Measurements from ENCODE around the gene SPAG5.

SPAG5 gene

DNA sequence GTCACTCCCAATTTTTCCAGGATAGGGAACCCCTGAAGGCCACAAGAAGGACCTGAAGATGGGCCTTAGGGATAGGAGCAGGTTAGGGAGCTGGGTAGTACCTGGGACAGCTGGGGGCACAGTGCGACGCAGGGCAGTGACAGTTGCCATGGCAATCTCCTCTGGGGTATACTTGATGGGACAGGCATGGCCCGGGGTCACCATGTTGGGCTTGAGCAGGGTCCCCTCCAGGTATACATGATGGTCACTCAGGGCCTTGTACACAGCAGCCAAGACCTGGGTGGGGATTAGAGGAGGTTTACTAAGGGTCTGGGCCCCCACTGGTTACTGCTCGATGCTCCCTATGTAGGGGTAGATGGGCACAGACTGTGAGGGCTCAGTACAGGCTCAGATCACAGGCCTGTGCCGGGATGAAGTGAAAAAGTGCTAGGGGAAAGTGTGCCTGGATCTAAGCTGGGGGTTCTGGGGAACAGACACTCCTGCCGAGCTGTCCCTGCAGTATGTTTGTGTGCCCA lies 24.8 kb downstream of the SPAG5 start:
- in situ Hi-C loops (cut with MboI; ENCODE audit: low sequenced_read_pairs) = no loop called here

DNA sequence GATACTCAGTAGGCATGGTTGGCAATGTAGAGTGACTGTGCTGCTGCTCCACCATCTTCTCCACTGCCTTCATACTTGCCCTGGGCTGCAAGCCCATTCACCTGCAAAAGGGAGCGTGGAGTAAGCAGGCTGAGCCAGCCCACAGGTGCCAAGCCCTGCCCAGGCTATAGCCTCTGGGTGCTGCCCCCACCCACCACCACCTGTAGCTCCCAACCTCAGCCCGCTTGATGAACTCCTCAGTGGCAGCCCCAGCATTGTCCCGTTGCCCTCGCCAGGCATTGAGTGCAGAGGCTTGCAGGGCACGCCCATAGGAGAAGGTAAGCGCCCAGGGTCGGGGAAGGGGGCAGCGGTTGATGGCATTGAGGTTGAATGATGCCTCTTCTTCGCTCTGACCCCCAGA lies 25.3 kb downstream of the SPAG5 start:
- in situ Hi-C loops (cut with MboI; ENCODE audit: low sequenced_read_pairs) = no loop called here

DNA sequence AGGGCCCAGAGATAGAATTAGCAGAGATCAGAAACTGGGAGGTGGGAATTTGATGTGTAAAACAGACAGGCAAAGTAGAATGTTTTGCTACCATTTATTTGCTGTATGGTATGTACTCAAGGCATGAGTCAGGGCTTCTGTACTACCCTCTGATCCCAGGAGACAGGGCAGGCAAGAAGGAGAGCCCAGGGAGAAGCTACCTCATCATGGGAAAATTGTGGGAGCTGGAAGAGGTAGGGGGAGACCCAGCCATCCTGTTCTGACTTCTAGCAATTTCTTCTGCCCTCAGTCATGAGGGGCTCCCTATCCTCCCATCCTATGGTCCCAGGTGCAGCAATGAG lies 25.8 kb downstream of the SPAG5 start:
- in situ Hi-C loops (cut with MboI; ENCODE audit: low sequenced_read_pairs) = no loop called here

DNA sequence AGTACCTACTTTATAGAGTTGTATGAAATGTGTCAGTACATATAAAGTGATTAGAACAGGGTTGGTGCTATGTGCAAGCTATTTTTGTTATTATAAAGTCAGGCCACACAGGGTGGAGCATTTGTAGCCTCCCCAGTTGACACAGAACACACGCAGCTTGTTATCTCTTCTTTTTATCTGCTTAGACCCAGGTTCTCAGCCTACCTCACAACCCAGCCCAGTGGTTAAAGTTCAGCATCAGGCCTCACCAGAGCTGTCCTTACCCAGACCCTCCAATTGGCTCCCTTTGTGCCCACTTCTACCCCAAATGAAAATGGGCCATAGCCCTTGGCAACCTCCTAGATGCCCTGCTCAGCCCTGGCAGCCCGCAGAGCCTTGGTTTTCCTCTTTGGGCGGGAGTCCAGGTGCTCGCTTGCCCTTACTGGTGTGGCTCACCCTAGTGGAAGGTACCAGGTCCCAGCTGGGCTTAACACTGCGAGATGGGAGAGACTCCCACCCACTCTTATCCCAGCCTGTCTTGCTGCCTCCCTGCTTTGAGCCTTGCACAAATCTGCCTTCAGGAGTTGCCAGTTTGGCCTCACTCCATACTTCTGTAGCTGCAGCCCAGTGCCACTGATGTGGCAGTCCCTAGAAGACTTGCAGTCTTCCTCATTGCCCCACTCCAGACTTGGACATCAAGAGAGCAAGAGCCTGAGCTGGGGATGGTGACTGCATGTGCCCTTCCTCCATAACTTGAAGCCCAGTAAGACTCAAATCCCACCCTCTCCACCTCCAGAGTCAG lies 26.4 kb downstream of the SPAG5 start:
- in situ Hi-C loops (cut with MboI; ENCODE audit: low sequenced_read_pairs) = no loop called here

DNA sequence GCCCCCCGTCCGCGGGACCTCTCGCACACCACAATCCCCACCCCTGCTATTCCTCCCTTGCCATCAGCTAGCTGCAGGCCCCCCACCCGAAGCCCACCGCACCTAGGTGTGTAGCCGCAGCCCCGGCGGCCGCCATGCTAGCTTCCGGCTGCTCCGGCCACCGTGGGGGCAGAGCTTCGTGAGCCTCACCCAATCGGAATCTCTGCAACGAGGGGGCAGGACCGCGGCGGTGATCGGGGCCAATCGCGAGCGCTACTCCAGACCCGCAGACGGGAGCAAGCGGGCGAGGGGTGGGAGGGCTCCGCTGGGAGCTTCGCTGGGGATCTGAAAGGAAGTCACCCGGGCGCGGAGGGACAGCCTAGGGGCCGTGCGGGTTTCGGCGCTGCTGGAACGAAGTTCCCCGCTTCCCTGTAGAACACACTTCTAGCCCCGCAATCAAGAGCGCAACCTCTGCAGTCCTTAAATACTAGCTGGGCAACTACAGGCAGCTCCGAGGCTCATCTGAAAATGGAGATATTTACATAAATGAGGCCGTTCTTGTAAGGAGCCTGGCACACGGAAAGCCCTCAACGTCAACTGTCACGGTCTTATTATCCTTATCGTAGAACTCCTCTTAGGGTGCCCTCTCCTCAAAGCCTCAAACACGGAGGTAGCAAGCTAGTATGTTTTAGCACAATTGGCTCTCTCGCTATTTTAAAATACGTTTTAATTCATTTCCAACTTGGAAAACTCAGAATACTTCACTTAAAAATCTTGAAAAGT lies 27.3 kb downstream of the SPAG5 start, which contains the start of gene PIGS:
Gene PIGS, minus strand, starts transcription at position 164 of the 762 bp plus-strand sequence. Its CDS starts 28 bp downstream, at position 136.
- in situ Hi-C loops (cut with MboI; ENCODE audit: low sequenced_read_pairs) = no loop called here

DNA sequence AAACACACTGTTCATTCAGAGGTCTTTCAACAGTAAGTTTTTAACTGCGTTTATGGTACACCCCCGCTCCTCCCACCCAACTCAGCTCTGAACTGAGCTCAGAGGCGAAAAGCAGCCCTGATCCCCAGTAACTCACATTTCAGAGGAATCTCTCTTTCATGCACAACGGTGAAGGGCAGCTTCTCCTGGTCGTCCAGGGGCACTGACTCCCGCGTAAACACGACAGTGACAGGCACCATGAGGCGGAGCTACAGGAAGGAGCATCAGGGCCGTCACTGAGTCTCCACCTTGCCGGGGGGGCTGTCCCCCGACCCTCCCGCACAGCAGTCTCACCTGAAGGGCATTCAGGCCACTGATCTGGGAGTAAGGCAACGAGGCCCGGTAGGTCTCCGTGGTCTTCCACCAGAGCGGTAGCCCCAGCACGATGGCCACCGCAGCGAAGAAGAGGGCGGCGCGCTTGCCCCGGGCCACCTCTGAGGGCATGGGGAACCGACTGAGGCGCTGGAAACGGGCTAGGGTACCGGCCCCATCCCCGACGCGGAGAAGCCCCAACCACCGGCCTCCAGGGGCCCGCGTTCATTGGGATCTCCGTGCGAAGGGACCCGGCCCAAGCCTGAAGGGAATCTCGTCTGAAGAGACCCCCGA lies 28.0 kb downstream of the SPAG5 start:
- in situ Hi-C loops (cut with MboI; ENCODE audit: low sequenced_read_pairs) = no loop called here

DNA sequence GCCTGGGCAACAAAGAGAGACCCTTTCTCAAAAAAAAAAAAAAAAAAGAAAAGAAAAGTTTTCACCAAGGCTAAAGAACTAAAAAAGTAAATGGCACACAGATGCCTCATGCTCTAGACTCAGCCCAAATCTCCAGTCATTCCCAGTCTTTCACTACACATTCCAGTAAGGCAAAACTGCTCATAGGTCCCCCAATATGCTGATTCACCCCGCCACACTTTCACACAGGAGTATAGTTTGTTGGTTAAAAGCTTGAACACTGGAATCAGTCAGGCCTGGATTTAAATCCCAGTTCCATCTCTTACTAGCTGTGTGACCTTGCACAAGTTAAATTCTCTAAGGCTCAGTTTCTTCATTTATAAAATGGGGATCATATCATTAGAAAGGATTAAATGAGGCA lies 29.4 kb downstream of the SPAG5 start:
- in situ Hi-C loops (cut with MboI; ENCODE audit: low sequenced_read_pairs) = no loop called here

DNA sequence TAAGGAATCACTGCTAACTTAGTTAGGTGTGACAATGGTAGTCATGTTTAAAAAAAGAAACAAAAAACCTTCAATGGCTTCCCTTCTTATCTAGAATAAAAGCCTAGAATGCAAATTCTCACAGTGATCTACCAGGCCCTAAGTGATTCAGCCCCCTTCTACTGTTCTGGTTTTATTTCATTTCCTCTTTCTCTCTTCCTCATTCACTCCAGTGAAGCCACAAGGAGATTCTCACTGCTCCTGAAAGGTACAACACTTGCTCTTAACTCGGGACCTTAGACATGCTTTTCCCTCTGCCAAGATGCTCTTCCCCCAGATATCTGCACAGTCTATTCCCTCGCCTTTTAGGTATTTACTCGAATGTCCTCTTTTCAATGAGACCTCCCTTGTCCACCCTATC lies 31.2 kb downstream of the SPAG5 start:
- in situ Hi-C loops (cut with MboI; ENCODE audit: low sequenced_read_pairs) = no loop called here

DNA sequence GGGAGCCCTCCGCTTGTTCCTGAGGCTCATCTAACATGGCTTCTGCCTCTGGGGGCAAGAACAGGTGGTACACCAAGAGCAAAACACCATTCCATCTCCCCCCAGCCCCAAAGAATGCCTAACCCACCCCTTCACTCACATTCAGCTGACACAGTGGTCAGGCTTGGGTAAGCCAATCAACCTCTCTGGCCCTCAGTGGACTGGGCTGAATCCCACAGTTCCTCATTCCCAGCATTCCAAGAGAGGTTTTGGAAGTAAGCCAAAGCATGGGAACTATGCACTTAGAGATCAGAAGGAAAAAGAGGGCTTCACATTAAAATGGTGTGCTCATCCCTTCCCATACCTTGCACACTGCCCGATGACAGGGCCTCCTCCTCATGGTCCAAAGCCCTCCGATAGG lies 35.4 kb downstream of the SPAG5 start:
- in situ Hi-C loops (cut with MboI; ENCODE audit: low sequenced_read_pairs) = no loop called here

DNA sequence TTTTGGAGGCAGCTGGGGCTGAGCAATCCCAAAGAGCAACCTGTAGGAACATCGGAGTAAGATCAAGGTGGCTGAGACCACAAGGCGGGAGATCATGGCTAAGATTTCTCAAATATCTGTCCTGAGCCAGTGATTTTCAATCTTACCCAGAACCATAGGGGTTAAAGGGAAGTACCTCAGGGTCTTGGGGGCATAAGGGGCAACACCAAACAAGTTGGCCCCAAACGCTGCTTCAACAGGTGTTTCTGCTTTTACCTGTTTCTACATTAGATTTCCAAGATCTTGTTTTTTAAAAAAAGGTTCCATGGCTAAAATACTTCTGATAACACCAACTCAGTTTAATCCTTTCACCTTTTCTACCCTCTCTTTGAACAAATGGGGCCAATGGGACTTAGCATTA lies 43.8 kb downstream of the SPAG5 start:
- in situ Hi-C loops (cut with MboI; ENCODE audit: low sequenced_read_pairs) = no loop called here

DNA sequence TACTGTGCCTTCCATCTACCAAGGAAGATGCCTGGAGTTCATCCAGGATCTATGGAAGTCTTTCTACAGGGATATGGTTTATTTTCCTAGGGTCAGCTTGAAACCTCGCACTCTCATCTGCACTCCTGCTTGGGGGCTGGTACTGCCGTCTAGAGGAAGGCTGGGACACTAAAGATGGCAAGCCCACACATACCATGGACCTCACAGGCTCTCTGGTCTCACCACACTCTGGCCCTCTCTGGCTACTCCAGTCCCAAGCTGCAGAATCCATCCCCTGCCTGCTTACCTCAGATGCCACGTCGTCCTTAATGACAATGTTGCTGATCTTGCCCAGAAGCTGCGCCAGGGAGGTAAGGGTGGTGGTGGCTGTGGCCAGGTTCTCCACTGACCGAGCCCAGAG lies 44.3 kb downstream of the SPAG5 start:
- in situ Hi-C loops (cut with MboI; ENCODE audit: low sequenced_read_pairs) = no loop called here

DNA sequence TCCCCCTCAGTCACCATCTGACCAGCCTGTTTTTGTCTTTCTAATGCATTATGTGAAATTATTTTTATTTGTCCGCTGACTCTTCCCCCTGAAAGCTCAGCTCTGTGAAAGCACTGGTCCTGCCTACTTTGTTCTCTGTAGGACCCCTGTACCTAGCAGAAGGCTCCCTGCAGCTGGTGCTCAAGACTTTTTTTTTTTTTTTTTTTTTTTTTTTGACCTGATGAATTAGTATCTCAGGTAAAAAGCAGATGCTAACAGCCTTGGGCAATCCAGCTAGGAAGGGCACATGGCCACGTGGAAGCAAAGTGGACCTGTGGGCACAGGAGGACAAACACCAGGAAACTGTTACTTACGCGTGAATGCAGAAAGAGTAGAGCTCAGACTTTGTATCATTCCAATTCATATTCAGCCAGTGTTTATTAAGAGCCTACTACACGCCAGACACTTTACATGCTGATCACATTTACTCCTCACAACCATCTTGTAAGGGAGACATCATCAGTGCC lies 45.8 kb downstream of the SPAG5 start:
- in situ Hi-C loops (cut with MboI; ENCODE audit: low sequenced_read_pairs) = no loop called here

DNA sequence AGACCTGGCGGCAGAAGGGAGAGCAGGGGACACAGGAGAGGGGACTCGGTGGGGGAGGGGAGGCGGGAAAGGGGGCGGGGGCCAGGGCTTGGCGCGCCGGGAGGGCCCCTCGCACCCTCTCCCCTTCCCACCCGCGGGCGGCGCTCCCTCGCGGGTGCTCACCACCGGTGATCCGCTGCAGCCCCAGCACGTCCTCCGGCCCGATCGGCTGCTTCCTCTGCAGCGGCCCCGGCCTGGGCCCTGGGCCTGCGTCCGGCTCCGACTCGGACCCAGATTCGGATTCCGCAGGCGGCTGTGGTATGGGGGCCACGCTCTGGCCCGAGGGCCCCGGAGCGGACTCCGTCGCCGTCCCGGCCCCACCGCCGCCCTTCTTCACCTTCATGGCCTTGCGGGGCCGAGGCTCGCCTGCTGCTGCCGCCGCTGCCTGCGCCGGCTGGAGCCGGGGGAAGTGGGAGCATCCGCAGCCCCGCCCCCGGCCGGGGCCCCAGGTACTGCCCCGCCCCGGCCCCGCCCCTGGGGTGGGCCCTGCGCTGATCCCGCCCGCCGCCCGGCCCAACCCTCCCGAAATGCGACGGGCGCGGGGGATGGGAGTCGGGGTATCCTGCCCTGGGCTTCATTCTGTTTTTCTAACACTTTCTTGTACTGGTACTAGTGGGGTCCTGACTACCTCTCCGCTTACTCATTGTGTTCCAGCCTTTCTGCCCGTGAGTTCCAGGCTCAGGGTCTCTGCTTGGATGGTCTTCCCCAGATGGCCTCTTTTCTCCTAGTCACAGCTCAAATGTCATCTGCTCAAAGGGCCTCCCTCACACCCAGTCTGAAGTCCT lies 46.4 kb downstream of the SPAG5 start, which contains the start of gene UNC119:
Gene UNC119, minus strand, starts transcription at position 449 of the 824 bp plus-strand sequence. Its CDS starts 67 bp downstream, at position 382.
- in situ Hi-C loops (cut with MboI; ENCODE audit: low sequenced_read_pairs) = no loop called here

DNA sequence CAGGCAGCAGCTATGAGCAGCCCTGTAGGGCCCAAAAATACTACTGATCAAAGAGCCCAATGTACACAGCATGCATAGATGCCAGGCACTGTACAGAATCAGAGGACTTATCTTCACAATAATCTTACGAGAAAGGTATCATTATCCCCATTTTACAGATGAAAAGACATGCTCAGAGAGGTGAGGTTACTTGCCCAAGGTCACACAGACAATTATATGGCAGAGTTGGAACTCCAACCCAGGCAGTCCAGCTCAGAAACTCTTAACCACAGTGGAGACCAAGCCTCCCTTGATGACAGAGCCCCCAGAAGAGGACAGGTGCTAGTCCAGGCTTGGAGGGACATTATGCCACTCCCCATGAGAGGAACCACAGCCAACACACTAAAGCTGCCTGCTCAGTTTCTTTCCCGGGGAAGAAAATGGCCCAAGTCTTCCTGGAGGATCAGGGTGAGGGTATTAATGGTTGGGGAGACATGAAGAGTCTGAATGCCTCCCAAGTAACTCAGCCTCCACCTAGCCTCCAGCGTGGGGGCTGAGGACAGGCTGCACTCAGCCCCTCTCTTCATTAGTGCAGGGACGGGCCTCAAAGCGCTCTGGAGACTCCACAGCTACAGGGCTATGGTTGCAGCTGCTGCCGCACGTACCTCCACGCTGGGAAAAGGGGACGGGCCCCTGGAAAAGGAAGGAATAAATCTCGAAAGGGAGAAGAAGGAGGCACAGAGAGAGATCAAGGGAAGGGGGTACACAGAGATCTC lies 47.2 kb downstream of the SPAG5 start:
- in situ Hi-C loops (cut with MboI; ENCODE audit: low sequenced_read_pairs) = no loop called here

DNA sequence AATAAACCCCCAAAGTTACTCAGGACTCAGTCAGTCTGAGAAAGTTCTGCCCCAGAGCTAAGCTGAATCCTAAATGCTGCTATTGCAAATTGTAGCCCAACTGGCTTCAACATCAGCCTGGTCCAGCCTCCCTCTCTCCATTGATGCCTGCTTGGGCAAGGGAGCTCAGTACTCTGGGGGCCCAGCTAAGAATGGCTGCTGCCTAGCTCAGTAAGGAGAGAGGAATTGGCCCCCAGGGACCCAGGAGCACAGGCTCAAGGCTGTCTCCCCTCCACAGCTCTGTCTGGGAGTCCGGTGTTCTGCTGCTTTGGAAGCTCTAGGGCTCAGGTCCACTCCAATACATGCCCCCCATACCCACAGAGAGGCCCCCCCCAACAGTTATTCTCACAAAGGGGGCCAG lies 48.0 kb downstream of the SPAG5 start:
- in situ Hi-C loops (cut with MboI; ENCODE audit: low sequenced_read_pairs) = no loop called here

DNA sequence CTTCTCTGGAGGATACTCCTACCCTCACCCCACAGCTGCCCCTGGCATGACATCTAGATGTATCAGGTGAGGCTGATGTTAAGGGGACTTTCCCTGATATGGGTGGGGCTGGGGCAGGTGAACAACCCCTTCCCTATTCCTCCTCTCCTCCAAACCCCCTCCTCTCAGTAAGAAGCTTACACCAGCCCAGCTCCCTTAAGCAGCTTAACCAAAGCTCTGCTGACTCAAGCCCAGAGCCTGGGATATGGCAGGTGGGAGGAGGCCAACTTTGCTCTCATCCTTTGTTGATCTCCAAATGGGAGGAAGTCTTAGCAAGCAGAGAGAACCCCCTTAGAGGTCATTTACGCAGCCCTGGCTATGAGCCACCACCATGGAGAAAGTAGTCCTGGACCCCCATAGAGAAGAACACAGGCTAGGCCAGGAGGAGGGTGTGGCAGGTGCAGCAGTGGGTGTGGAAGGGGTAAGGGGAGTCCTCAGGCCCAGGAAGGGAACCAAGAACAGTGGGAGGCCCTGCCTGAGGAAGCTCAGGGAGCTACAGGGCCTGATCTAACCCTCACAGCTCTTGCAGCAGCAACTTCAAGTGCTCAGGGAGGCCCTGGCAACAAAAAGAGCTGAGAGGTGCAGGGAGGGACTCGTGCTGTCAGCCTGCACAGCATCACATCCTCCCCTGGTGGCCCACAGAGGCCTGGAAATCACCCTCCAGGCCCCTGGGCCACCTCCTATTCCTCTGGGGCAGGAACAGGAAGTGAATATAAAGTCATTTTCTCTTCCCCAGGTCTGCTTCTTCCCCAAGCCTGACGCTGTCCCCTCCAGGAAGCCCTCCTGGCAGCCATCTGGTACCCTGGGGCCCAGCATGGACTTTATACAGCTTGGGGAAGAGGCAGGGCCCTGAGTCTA lies 49.3 kb downstream of the SPAG5 start:
- in situ Hi-C loops (cut with MboI; ENCODE audit: low sequenced_read_pairs) = no loop called here

DNA sequence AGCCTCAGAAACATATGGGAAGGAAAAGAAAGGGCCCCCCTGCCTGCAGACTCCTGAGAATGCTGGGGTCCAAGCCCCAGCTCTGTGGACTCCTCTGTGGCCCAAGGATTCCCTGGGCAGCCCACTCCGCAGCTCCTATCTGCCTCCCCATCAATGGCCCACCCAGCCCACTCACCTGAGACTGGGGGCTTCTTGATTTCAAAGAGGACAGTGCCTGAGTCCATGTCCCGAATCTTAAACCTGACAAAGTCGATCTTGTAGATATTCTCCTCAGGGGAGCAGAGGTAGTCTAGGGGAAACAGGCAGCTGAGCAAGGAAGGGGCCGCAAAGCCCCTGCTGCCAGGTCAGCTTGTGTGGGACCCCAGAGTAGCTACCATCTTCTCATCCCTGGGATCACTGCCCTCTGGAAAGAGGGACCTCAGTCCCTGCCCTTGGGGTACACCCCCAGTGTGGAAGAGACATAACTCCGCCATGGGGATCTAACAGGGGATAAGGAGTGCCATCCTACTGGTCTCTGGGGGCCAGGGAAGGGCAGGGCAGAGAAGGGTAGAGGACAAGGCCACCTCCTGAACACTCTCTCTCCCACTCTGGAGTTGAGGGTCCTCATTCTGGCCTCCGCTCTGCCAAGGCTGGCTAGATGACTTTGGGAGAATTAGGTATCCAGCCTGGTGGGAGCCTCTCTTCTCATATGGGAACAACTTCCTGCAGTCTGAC lies 50.3 kb downstream of the SPAG5 start:
- in situ Hi-C loops (cut with MboI; ENCODE audit: low sequenced_read_pairs) = no loop called here

Measured in HL-60/S4 treated with phorbol 12-myristate 13-acetate at 8.2 ng/mL for 4 days and 3 days (cell line).